Stimulated activated CD4-positive, alpha-beta T cell treated with anti-CD3 and anti-CD28 coated beads, TNF-alpha, amount 100 ng/mL, for 1 hour (primary cell): ENCODE data around the gene MYO18A.
"Not testable (repeated sequence)": the region's sequence is repeated elsewhere in the genome, so short reads cannot be mapped to it uniquely, and the experiment has no call there.

Experiments
- DNase-seq, 3 donors: peaks; one replicate each; pipeline ENCODE4 v3.0.0-alpha.2; 2020; ENCODE audit warnings: low read depth in 3 of 3, low spot score in 1 of 3

MYO18A gene

GRCh38 chr17:29148257-29148789, 31.9 kb downstream of the MYO18A start:
- DNase-seq: no peak

- no peak for DNase-seq
Observed at GRCh38 chr17:29147682-29148081, 32.5 kb downstream of the MYO18A start.

GRCh38 chr17:29147228-29147627, 33.0 kb downstream of the MYO18A start:
- not testable (repeated sequence) for DNase-seq

DNA sequence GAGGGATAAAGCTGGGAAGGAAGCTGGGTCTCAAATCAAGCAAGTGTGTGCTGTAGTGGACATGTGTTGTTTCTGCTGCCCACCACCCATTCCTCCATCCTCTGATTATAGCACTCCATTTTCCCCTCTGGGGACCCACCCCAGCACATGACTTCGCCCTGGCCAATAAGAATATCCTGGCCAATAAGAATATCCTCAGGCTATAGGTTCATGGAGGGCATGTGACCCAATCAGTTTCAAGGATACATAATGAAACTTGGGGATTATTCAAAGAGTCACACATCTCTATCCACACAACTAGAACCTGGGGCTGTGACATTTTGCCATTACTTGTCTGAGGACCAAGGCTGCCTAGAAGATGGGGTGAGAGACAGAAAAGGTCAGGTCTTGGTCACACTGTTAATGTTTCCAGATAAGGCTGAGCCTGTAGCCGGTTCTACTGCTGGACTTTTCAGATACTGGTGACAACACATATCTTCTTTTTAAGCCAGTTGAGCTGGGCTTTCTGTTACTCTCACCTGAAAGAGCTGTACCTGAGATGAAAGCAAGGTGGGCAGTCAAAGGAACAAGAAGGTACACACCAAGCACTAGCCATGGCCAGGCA, 33.7 kb downstream of the MYO18A start:
- DNase-seq: no peak

DNA sequence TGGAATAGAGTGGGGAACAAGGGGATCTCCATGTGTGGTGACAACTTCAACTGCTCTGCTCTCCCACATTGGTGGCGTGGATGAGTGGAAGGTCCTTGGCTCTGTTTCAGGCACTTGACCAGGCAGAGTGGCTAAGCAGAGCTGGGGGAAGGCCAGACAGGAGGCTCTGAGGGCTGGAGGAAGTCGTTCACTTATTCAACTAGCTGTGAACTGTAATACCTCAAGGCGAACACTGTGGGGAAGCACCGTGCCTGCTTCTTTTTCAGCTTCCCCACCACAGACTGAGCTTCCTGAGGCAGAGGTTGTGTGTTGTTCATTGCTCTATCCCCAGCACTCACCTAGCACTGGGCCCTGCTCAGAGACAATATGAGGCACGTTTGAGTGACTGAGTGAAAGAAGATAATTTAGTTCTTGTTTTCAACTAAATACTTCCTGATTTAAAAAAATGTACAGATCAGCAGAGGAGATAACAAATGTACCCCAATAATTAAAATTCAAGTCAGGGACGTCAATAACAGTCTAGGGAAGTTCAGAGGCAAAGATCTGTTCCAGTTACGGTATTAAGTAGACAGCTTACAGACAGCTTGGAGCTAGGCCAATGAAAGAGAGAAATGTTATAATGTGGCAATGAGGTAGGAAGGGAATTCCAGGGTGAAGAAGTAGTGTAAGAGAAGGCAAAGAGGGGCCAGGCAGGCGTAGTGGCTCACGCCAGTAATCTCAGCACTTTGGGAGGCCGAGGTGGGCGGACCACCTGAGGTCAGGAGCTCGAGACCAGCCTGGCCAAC, 34.7 kb downstream of the MYO18A start:
- peak in 2 of 3 donors; percentile 41 to 47 for DNase-seq

- no peak for DNase-seq
Observed at GRCh38 chr17:29143894-29144293, 36.3 kb downstream of the MYO18A start.

GRCh38 chr17:29141514-29141876, 38.7 kb downstream of the MYO18A start:
- DNase-seq: no peak

- DNase-seq: peak in 2 of 3 donors; percentile 36 to 43
Observed at GRCh38 chr17:29140631-29141513, 39.3 kb downstream of the MYO18A start.

- peak; percentile 38 to 71 (median 53) for DNase-seq
Observed at GRCh38 chr17:29140051-29140621, 40.1 kb downstream of the MYO18A start.

DNA sequence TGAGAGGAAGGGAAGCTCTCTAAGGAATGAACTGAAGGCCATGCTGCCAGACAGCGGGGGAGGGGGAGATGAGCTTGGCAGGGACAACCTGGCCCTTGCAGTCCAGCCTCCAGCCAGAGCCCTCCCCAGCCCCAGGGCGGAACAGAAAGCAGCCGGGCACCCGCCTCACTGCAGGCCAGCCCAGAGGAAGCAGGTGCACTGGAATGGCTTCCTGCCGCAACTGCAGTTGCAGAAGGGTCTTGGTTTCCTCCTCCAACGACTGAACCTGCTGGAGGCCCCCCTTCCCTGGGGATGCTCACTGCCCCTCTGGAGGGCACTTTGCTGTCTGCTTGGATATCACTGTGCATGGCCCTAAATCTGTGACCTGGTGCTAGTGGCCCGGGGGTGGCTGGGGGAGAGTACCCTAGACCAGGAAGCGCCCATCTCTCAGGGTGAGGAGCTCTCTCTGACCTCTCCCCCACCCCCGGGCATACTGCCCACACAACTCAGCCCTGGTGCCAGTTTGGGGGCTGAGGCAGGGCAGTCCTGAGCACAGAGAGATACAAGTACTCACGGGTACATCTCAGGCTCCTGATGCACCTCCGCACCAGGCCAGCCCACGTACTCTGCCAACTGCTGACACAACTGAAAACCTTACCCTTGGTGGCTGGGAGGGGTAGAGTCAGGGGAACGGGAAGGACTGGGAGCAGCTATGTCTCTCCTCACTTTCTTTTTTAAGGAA, 41.1 kb downstream of the MYO18A start:
- DNase-seq: no peak

GRCh38 chr17:29138184-29138955, 41.8 kb downstream of the MYO18A start:
- DNase-seq: peak in 1 of 3 donors; percentile 37

GRCh38 chr17:29136998-29137730, 43.0 kb downstream of the MYO18A start:
- DNase-seq: no peak

DNA sequence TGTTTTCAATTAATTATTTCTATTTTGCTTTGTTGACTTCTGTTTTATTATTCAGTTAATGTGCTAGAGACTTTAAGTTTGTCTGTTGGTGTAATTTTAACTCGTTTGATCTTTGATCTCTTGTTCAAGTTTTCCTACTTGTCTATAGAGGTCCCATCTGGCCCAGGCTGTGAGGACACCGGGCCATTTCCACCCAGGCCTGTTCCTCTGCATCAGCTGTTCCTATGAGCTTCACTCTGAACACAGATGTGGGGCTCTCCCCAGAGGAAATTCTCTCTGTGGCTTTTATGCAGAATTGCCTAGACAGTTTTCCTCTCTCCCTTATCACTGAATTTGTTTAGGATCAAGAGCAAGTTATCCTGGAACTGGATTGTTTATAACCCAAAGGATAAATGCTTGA, 44.7 kb downstream of the MYO18A start:
- no peak for DNase-seq

DNA sequence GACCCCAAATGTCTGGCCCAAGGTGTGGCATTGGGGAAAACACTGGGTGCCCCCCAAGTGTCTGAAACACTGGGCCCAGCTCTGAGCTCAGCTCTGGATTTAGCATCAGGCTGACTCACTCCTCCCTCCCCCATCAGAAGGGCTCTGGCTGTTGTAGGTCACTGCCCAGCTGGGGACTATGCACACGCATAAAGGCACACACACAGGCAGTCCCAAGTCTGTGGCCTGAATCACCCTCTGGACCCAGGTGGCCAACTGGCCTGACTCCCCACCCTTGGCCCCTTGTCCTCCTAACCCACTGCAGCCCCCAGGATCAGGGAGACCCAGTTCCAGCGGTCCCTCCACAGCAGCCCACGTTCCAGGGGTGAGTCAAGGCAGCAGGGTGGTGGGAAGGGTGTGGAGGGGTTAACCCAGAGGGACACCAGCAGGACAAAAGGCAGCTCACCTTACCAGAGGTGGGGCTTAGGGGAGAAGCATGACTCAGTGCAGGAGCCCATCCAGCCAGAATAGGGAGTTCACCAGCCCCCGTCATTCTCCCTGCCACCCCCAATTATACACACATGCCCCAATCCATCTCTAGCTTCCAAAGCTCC, 47.0 kb downstream of the MYO18A start:
- no peak for DNase-seq

DNA sequence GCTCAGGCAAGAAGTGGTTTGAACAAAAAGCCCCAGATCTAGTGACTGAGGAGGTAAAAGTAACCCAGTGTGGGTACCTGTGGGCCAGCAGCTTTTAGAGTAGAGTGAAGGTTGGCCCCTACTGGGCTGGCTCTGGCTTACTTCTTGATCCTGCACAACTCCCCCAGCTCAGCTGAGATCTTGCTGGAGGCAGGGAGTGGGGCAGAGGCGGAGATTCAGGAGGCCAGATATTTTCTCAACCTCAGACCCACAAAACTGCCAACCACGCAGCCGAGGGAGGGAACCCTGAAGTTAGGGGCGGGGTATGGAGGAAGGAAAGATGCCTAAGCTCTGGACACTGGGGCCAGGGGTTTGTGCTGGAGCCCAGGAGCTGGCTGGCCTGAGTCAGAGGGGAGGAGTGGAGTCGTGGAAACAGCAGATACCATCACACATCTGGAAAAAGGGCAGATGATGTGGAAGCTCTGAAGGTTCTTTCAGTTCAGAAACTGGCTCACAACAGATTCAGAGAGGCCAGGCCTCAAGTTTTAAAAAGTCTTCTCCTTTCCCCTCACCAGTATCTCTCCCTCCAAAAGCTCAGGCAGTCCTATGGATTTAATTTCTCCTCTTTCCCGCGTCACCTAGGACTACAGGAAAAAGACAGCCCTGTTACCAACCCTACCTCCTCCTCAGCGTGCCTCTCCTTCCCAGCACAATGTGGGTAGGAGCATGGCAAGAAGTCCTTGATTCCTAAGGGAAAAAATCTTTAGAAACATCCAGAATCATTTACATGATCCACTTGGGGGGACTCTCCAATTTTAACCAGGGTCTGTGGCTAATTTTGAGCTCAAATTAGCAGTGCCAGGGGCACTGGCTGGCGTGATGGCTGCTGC, 48.1 kb downstream of the MYO18A start:
- DNase-seq: no peak

- DNase-seq: no peak
Observed at GRCh38 chr17:29129731-29130130, 50.5 kb downstream of the MYO18A start.

GRCh38 chr17:29127840-29128239, 52.4 kb downstream of the MYO18A start:
- no peak for DNase-seq
